ENCODE data around the gene CLDN18. TPM values are rescaled to one million over a fixed set of nuclear protein-coding genes. Genes with fewer than 3 reads are reported as not detected.

Gene CLDN18
- total and polyA plus RNA-seq, 10 of the 15 experiments (the other 5 are each of a cell fraction or from before 2014, with no cell fraction given), result 0.05 to 0.28 (median 0.18) TPM; not detected in 1

GRCh38 chr3:138054057-138054456, 44.1 kb downstream of the CLDN18 start:
- H3K27ac ChIP-seq (ENCODE audit: control insufficient read depth, insufficient read depth), result no peak overlapping the region
- no peak for DNase-seq (ENCODE audit: low read depth, low spot score)
- in situ Hi-C loops (cut with MboI) (loop anchor here (5.0 kb wide), 1 partner anchor 952 kb away; no protein-coding TSS in a partner anchor), intact Hi-C loops (cut with micrococcal nuclease; ENCODE audit: unreplicated experiment) (no loop called here)
- no peak overlapping the region for H3K4me3 ChIP-seq
- no peaks in the 10 kb centered on the region for H3K4me1 ChIP-seq (ENCODE audit: control insufficient read depth, insufficient read depth, low read length)
- ChIA-PET CTCF (interaction anchor here (0.6 to 4.9 kb wide), 13 partner anchors 12 to 1252 kb away, joined by 3 to 52 read pairs (median 11); no protein-coding TSS in a partner anchor), RAD21 (ENCODE audit: unreplicated experiment) (interaction anchor here (1.1 to 4.6 kb wide), 5 partner anchors 12 to 953 kb away, joined by 3 to 43 read pairs (median 18); no protein-coding TSS in a partner anchor), POLR2A (no interaction called here), SMC1A (ENCODE audit: uncharacterized antibody, unreplicated experiment) (interaction anchor here (1.0 to 6.6 kb wide), 4 partner anchors 12 to 344 kb away, joined by 3 to 80 read pairs (median 22); no protein-coding TSS in a partner anchor)
- no peaks in the 10 kb centered on the region for H3K79me2 ChIP-seq (ENCODE audit: control insufficient read depth, insufficient read depth, low read length)
- no peaks in the 10 kb centered on the region for H3K27me3 ChIP-seq (replicated peaks in 1 of 2; ENCODE audit: control insufficient read depth in 2 of 2, insufficient read depth in 2 of 2, low read length in 1 of 2)
- TF ChIP-seq NFYB (IDR thresholded peaks at IDR 0.05; ENCODE audit: insufficient read depth, low read depth, low read length) (no peak), POU2F2 (IDR thresholded peaks at IDR 0.05; ENCODE audit: borderline replicate concordance, low read depth, low read length) (no peak), FOXM1 (IDR thresholded peaks at IDR 0.05; ENCODE audit: low read depth, low read length) (no peak), RUNX3 (IDR thresholded peaks at IDR 0.05; ENCODE audit: low read length) (no peak), CUX1 (IDR thresholded peaks at IDR 0.05; ENCODE audit: insufficient replicate concordance, low read depth, low read length) (no peak)
- no peaks in the 10 kb centered on the region for H3K36me3 ChIP-seq (ENCODE audit: control insufficient read depth in 2 of 2, insufficient read depth in 2 of 2, low read length in 1 of 2)
- no peaks in the 10 kb centered on the region for H4K20me1 ChIP-seq (ENCODE audit: control insufficient read depth, insufficient read depth)
- H3K9ac ChIP-seq (ENCODE audit: control insufficient read depth, insufficient read depth, low read length), result no peak overlapping the region
- H3K4me2 ChIP-seq (ENCODE audit: control insufficient read depth, insufficient read depth), result no peak overlapping the region
- H2AFZ ChIP-seq (ENCODE audit: control insufficient read depth, low read depth, low read length), result no peak overlapping the region
- no TSS peak for BruUV-seq (replicated peaks)
- no peaks in the 10 kb centered on the region; the same call in 2 of the 3 replicates for H3K9me3 ChIP-seq (replicated peaks; ENCODE audit: control insufficient read depth, insufficient read depth, low read length)
- FAIRE-seq, result no peak
- no peak for ATAC-seq
- 47% methylated on average over 1 of the region's 1 CpG for WGBS (ENCODE audit: insufficient coverage, insufficient replicate concordance, low lambda C conversion rate, missing lambda C conversion rate)

All from GM12878 (cell line).